Measurements from ENCODE around the gene CINP.
A peak's percentile ranks its signal among the peaks of the same experiment; 100 is the strongest.

Gene CINP

DNA sequence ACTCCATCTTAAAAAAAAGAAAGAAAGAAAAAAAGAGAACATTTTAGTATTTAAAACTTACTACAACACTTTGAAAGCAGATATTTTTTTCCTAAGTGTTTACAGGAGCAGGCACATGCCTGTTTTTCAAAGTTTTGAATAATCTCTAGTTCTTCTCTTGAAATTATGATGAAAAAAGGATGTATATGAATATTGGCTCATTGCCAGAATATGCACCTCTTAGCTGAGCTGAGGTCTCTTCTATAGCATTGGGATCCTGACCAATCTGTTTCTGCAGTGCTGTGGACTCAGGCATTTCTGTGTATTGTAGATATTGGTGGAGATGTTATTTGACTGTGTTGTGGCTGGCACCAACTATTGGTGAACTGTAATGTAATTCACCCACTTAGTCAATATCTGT lies 15.0 kb upstream of the CINP start:
- H3K4me1 ChIP-seq (ENCODE audit: control insufficient read depth, insufficient read depth, low read length): no peaks in the 10 kb centered on the region
- no peaks in the 10 kb centered on the region for H3K27me3 ChIP-seq (ENCODE audit: control insufficient read depth, insufficient read depth, low read length)
- H3K9me3 ChIP-seq (ENCODE audit: control insufficient read depth, insufficient read depth, low read length): no peaks in the 10 kb centered on the region
- H3K9ac ChIP-seq (ENCODE audit: low read depth, low read length): no peak overlapping the region
- H3K4me3 ChIP-seq (ENCODE audit: low read depth, low read length): no peak overlapping the region
- no peaks in the 10 kb centered on the region for H3K36me3 ChIP-seq (ENCODE audit: control insufficient read depth, insufficient read depth, low read length)

GRCh38 chr14:102375119-102375518 lies 12.4 kb upstream of the CINP start:
- Histone ChIP-seq H3K4me3 (ENCODE audit: low read depth, low read length) (no peak overlapping the region), H3K9ac (ENCODE audit: low read depth, low read length) (no peak overlapping the region), H3K36me3 (ENCODE audit: control insufficient read depth, insufficient read depth, low read length) (no peaks in the 10 kb centered on the region), H3K27me3 (ENCODE audit: control insufficient read depth, insufficient read depth, low read length) (no peaks in the 10 kb centered on the region), H3K4me1 (ENCODE audit: control insufficient read depth, insufficient read depth, low read length) (peaks cover 2% of the 10 kb centered on the region), H3K9me3 (ENCODE audit: control insufficient read depth, insufficient read depth, low read length) (no peaks in the 10 kb centered on the region)

DNA sequence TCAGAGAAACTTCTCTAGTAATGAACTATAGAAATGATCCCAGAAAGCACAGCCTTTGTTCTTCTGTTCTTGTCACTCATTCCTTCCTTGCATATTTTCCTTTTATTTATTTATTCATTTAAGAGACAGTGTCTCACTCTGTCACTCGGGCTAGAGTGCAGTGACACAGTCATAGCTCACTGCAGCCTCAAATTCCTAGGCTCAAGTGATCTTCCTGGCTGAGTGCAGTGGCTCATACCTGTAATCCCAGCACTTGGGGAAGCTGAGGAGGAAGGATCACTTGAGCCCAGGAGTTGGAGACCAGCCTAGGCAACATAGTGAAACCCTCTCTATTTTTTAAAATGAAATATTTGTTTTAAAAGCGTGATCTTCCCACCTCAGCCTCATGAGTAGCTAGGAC lies 11.6 kb upstream of the CINP start:
- Histone ChIP-seq H3K36me3 (ENCODE audit: control insufficient read depth, insufficient read depth, low read length) (no peaks in the 10 kb centered on the region), H3K4me1 (ENCODE audit: control insufficient read depth, insufficient read depth, low read length) (peaks cover 2% of the 10 kb centered on the region), H3K9ac (ENCODE audit: low read depth, low read length) (no peak overlapping the region), H3K9me3 (ENCODE audit: control insufficient read depth, insufficient read depth, low read length) (no peaks in the 10 kb centered on the region), H3K27me3 (ENCODE audit: control insufficient read depth, insufficient read depth, low read length) (no peaks in the 10 kb centered on the region), H3K4me3 (ENCODE audit: low read depth, low read length) (no peak overlapping the region)

- Histone ChIP-seq H3K36me3 (ENCODE audit: control insufficient read depth, insufficient read depth, low read length) (no peaks in the 10 kb centered on the region), H3K4me3 (ENCODE audit: low read depth, low read length) (no peak overlapping the region), H3K27me3 (ENCODE audit: control insufficient read depth, insufficient read depth, low read length) (no peaks in the 10 kb centered on the region), H3K9ac (ENCODE audit: low read depth, low read length) (no peak overlapping the region), H3K4me1 (ENCODE audit: control insufficient read depth, insufficient read depth, low read length) (peaks cover 2% of the 10 kb centered on the region), H3K9me3 (ENCODE audit: control insufficient read depth, insufficient read depth, low read length) (no peaks in the 10 kb centered on the region)
Observed at GRCh38 chr14:102373110-102373509, 10.4 kb upstream of the CINP start.

DNA sequence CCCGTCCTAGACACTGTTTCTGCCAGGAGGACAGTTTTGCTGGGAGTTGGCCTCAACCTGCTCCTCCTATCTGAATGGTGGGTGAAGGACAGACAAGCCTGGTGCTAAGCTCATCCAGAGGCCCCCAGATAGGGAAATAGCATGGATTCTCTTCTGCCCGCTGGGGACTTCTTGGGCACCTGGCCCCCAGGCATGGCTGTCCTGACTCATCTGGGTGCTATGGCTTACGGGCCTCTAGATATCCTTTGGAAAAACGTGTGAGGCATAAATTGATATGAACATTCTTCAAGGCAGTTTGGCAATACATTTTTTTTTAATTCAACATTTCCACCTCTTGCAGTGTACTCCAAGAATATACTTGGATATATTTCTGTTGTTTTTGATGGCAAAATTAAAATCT lies 8.7 kb upstream of the CINP start:
- H3K27me3 ChIP-seq (ENCODE audit: control insufficient read depth, insufficient read depth, low read length): no peaks in the 10 kb centered on the region
- H3K9me3 ChIP-seq (ENCODE audit: control insufficient read depth, insufficient read depth, low read length): no peaks in the 10 kb centered on the region
- H3K36me3 ChIP-seq (ENCODE audit: control insufficient read depth, insufficient read depth, low read length): no peaks in the 10 kb centered on the region
- H3K4me1 ChIP-seq (ENCODE audit: control insufficient read depth, insufficient read depth, low read length): peaks cover 2% of the 10 kb centered on the region
- H3K9ac ChIP-seq (ENCODE audit: low read depth, low read length): peak overlapping the region; percentile 12
- no peak overlapping the region for H3K4me3 ChIP-seq (ENCODE audit: low read depth, low read length)

DNA sequence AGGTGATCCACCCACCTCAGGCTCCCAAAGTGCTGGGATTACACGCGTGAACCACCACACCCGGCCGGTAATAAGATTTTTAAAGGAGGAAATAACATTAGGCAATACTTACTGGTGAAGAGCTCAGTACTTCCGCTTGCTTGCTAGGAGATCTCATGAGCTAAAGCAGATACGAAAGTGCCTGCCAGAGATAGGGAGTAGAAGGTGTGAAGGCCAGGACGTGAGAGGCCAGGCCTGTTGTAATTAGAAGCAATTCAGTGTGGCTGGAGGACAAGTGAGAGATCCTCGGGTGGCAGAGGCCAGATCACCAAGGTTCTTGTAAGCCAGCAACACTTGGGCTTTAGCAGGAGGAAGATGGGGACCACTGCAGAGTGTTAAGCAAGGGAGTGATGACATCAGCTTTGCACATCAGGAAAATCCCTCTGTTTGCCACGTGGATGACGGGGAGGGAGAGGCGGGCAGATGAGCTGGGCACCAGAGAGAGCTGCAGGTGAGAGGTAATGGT lies 7.7 kb upstream of the CINP start:
- no peaks in the 10 kb centered on the region for H3K27me3 ChIP-seq (ENCODE audit: control insufficient read depth, insufficient read depth, low read length)
- H3K9me3 ChIP-seq (ENCODE audit: control insufficient read depth, insufficient read depth, low read length): no peaks in the 10 kb centered on the region
- no peaks in the 10 kb centered on the region for H3K36me3 ChIP-seq (ENCODE audit: control insufficient read depth, insufficient read depth, low read length)
- peaks cover 2% of the 10 kb centered on the region for H3K4me1 ChIP-seq (ENCODE audit: control insufficient read depth, insufficient read depth, low read length)
- no peak overlapping the region for H3K9ac ChIP-seq (ENCODE audit: low read depth, low read length)
- no peak overlapping the region for H3K4me3 ChIP-seq (ENCODE audit: low read depth, low read length)

DNA sequence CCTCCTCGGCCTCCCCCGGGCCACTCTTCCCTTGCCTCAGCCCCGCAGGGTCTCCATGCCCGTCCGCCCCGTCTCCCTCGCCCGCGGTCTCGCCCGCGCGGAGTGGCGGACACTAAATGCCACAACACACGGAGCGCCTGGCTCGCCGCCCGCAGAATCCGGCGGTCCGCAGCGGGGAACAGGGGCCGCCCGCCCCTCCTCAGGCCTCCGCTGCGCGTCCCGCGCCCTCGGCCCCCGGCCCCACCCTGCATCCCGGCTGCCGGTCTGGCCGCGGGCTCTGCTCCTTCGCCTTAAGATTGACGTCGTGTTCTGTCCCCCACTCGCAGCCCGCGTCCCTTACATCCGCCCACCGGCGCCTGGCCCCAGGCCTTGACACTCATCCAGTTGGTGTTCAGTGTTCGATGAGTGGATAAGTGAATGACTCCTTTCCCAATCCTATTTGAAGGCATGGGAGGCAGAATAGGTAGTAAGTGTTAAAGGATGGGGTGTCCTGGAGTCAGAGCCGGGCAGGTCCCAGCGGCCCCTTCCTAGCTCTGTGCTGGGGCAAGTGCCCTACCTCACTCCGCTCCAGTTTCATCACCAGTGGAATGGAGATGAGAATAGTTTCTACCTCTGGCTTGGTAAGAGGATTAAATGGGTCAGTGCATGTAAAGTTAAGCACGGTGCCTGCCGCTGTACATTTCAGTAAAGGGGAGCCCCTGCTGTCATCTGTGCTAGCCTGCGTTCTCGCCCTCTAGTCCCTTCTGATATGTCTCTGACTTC lies 673 bp upstream of the CINP start:
- H3K27me3 ChIP-seq (ENCODE audit: control insufficient read depth, insufficient read depth, low read length): no peaks in the 10 kb centered on the region
- H3K4me3 ChIP-seq (ENCODE audit: low read depth, low read length): peak overlapping the region; percentile 88
- H3K9ac ChIP-seq (ENCODE audit: low read depth, low read length): peak overlapping the region; percentile 70
- peaks cover 6% of the 10 kb centered on the region for H3K4me1 ChIP-seq (ENCODE audit: control insufficient read depth, insufficient read depth, low read length)
- no peaks in the 10 kb centered on the region for H3K36me3 ChIP-seq (ENCODE audit: control insufficient read depth, insufficient read depth, low read length)
- H3K9me3 ChIP-seq (ENCODE audit: control insufficient read depth, insufficient read depth, low read length): no peaks in the 10 kb centered on the region

GRCh38 chr14:102362084-102362483 lies 606 bp downstream of the CINP start:
- H3K9me3 ChIP-seq (ENCODE audit: control insufficient read depth, insufficient read depth, low read length): no peaks in the 10 kb centered on the region
- H3K27me3 ChIP-seq (ENCODE audit: control insufficient read depth, insufficient read depth, low read length): no peaks in the 10 kb centered on the region
- H3K4me1 ChIP-seq (ENCODE audit: control insufficient read depth, insufficient read depth, low read length): peaks cover 6% of the 10 kb centered on the region
- peak overlapping the region; percentile 81 for H3K9ac ChIP-seq (ENCODE audit: low read depth, low read length)
- peak overlapping the region; percentile 88 for H3K4me3 ChIP-seq (ENCODE audit: low read depth, low read length)
- H3K36me3 ChIP-seq (ENCODE audit: control insufficient read depth, insufficient read depth, low read length): peaks cover 3% of the 10 kb centered on the region

- Histone ChIP-seq H3K4me3 (ENCODE audit: low read depth, low read length) (no peak overlapping the region), H3K36me3 (ENCODE audit: control insufficient read depth, insufficient read depth, low read length) (peaks cover 6% of the 10 kb centered on the region), H3K27me3 (ENCODE audit: control insufficient read depth, insufficient read depth, low read length) (no peaks in the 10 kb centered on the region), H3K9me3 (ENCODE audit: control insufficient read depth, insufficient read depth, low read length) (no peaks in the 10 kb centered on the region), H3K9ac (ENCODE audit: low read depth, low read length) (no peak overlapping the region), H3K4me1 (ENCODE audit: control insufficient read depth, insufficient read depth, low read length) (peaks cover 6% of the 10 kb centered on the region)
Observed at GRCh38 chr14:102360388-102360787, 2.3 kb downstream of the CINP start.

DNA sequence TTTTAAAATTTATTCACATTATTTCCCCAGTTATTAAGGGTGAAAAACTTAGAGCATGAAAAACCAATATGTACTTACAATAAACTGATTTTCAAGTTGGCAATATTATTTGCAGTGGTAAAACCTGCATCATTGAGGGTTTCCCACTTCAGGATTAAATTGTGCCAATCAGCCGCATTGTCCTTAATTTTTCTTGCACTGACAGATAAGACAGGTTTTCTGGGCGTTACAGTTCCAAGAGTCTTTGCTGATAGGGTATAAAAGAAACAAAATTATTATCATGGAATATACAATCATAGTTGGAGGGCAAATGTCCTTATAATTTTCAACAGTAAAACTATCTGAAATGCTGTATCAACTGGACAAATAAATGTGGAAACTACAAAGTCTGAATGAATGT lies 3.3 kb downstream of the CINP start:
- H3K4me1 ChIP-seq (ENCODE audit: control insufficient read depth, insufficient read depth, low read length): peaks cover 6% of the 10 kb centered on the region
- H3K4me3 ChIP-seq (ENCODE audit: low read depth, low read length): no peak overlapping the region
- H3K27me3 ChIP-seq (ENCODE audit: control insufficient read depth, insufficient read depth, low read length): no peaks in the 10 kb centered on the region
- no peaks in the 10 kb centered on the region for H3K9me3 ChIP-seq (ENCODE audit: control insufficient read depth, insufficient read depth, low read length)
- no peak overlapping the region for H3K9ac ChIP-seq (ENCODE audit: low read depth, low read length)
- peaks cover 6% of the 10 kb centered on the region for H3K36me3 ChIP-seq (ENCODE audit: control insufficient read depth, insufficient read depth, low read length)

DNA sequence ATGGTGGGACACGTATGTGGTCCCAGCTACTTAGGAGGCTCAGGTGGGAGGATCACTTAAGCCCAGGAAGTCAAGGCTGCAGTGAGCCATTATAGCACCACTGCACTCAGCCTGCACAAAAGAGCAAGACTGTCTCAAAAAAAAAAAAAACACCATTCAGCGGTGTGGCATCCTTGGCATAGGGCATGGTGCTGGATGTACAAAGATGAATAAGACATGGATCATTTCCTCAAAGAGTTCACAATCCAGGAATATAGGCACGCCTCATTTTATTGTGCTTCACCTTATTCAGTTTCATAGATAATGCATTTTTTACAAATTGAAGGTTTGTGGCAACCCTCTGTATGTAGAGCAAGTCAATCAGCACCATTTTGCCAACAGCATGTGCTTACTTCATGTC lies 6.4 kb downstream of the CINP start:
- H3K9ac ChIP-seq (ENCODE audit: low read depth, low read length): no peak overlapping the region
- H3K27me3 ChIP-seq (ENCODE audit: control insufficient read depth, insufficient read depth, low read length): no peaks in the 10 kb centered on the region
- peaks cover 15% of the 10 kb centered on the region for H3K36me3 ChIP-seq (ENCODE audit: control insufficient read depth, insufficient read depth, low read length)
- H3K4me1 ChIP-seq (ENCODE audit: control insufficient read depth, insufficient read depth, low read length): no peaks in the 10 kb centered on the region
- H3K4me3 ChIP-seq (ENCODE audit: low read depth, low read length): no peak overlapping the region
- no peaks in the 10 kb centered on the region for H3K9me3 ChIP-seq (ENCODE audit: control insufficient read depth, insufficient read depth, low read length)

DNA sequence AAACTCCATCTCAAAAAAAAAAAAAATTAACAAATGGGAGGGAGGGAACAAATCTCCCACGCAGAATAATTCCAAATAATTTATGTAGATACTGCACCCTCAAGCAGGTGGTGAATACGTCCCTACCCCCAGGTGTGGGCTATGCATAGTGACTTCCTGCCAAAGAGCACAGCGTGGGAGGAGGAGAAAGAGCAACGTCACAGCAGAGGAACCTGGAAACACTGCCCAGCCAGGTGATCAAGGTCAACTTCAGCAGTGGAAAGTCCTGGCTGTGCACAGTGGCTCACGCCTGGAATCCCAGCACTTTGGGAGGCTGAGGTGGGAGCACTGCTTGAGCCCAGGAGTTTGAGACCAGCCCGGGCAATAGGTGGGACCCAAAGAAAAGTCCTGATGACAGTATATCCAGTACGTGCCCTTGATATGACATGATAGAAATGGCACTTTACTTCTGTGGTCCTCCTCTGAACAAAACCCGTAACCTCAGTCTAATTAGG lies 9.5 kb downstream of the CINP start:
- peaks cover 22% of the 10 kb centered on the region for H3K36me3 ChIP-seq (ENCODE audit: control insufficient read depth, insufficient read depth, low read length)
- no peaks in the 10 kb centered on the region for H3K4me1 ChIP-seq (ENCODE audit: control insufficient read depth, insufficient read depth, low read length)
- no peak overlapping the region for H3K9ac ChIP-seq (ENCODE audit: low read depth, low read length)

More for the DNA sequence above, 9.5 kb downstream of the CINP start:
- H3K9me3 ChIP-seq (ENCODE audit: control insufficient read depth, insufficient read depth, low read length): no peaks in the 10 kb centered on the region
- H3K4me3 ChIP-seq (ENCODE audit: low read depth, low read length): no peak overlapping the region
- H3K27me3 ChIP-seq (ENCODE audit: control insufficient read depth, insufficient read depth, low read length): no peaks in the 10 kb centered on the region
